T-helper 2 cell treated with Interferon-gamma antibody and Interleukin-4, amounts not matched to agents 5 μg/mL and 100 μg/mL, for 36 hours (primary cell): ENCODE data around the gene UNC119.
A peak's percentile ranks its signal among the peaks of the same experiment; 100 is the strongest.

Source experiments
- DNase-seq: peaks from one replicate; pipeline ENCODE4 v3.0.0; 2021; ENCODE audit warnings: low spot score
- H3K27ac Mint-ChIP-seq: one replicate; pipeline ENCODE4 v1.8.0; 2021; ENCODE audit warnings: mild to moderate bottlenecking, mixed read lengths
- H3K27me3 Mint-ChIP-seq: one replicate; pipeline ENCODE4 v1.8.0; 2021; ENCODE audit warnings: low read depth, mixed read lengths
- H3K36me3 Mint-ChIP-seq: one replicate; pipeline ENCODE4 v1.8.0; 2021; ENCODE audit warnings: low read depth, mixed read lengths
- H3K4me1 Mint-ChIP-seq: one replicate; pipeline ENCODE4 v1.8.0; 2021; ENCODE audit warnings: low read depth, mixed read lengths
- H3K4me3 Mint-ChIP-seq: one replicate; pipeline ENCODE4 v1.8.0; 2022; ENCODE audit warnings: mild to moderate bottlenecking, moderate library complexity, mixed read lengths
- H3K9me3 Mint-ChIP-seq: one replicate; pipeline ENCODE4 v1.8.0; 2021; ENCODE audit warnings: mixed read lengths

Gene UNC119

DNA sequence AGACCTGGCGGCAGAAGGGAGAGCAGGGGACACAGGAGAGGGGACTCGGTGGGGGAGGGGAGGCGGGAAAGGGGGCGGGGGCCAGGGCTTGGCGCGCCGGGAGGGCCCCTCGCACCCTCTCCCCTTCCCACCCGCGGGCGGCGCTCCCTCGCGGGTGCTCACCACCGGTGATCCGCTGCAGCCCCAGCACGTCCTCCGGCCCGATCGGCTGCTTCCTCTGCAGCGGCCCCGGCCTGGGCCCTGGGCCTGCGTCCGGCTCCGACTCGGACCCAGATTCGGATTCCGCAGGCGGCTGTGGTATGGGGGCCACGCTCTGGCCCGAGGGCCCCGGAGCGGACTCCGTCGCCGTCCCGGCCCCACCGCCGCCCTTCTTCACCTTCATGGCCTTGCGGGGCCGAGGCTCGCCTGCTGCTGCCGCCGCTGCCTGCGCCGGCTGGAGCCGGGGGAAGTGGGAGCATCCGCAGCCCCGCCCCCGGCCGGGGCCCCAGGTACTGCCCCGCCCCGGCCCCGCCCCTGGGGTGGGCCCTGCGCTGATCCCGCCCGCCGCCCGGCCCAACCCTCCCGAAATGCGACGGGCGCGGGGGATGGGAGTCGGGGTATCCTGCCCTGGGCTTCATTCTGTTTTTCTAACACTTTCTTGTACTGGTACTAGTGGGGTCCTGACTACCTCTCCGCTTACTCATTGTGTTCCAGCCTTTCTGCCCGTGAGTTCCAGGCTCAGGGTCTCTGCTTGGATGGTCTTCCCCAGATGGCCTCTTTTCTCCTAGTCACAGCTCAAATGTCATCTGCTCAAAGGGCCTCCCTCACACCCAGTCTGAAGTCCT, at the start of gene UNC119:
TSS of gene UNC119 (minus strand) at position 449 of the 824 bp plus-strand sequence. CDS start at position 382, 67 bp downstream.
- H3K27me3 Mint-ChIP-seq = no peaks in the 10 kb centered on the region
- no peaks in the 10 kb centered on the region for H3K9me3 Mint-ChIP-seq
- H3K27ac Mint-ChIP-seq = peak within 1 kb of the TSS; percentile 77
- peak; percentile 75 for DNase-seq
- H3K36me3 Mint-ChIP-seq = peaks cover 39% of the 10 kb centered on the region
- H3K4me1 Mint-ChIP-seq = peaks cover 43% of the 10 kb centered on the region
- H3K4me3 Mint-ChIP-seq = peak within 1 kb of the TSS; percentile 95

DNA sequence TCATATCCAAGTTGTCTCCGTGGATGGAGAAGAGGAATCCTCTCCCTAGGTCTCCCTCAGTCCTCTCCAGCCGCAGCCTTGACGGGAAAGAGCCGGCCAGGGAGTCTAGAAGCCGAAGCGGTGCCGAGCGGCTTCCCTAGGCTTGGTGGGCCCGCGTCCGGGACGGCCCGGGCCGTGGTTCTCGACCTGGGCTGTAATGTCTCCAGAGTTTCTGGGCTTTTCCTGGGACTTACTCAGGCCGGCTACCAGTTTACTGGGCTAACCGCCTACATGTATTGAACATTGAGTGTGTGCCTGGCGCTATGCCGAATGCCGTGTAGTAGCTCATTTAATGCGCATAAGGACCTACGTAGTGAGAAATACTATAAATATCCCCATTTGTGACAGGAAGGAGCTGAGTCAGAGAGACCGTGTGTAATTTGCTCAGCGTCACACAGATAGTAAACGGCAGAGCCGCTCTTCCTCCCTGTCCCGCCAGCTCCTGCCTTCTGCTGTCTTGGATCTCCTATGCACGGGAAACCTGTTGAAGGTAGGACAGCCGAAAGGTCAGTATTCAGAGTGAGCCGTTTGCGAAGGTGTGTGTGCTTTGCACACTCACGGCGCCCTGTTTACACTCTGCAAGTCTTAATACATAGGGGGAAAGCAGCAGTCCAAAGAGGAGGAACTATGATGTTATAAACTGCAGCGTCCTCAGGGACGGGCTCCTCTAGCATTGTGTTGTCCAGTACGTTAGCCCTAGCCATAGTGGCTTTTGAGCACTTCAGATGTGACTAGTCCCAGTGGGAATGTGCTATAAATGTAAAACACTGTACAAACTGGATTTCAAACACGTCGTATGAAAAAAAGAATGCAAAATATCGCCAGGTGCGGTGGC, 47.1 kb upstream of the UNC119 start:
- peak; percentile 69 for DNase-seq
- Mint-ChIP-seq H3K27ac (peak overlapping the region; percentile 96), H3K4me1 (peaks cover 19% of the 10 kb centered on the region), H3K9me3 (no peaks in the 10 kb centered on the region), H3K4me3 (peak overlapping the region; percentile 94), H3K27me3 (no peaks in the 10 kb centered on the region), H3K36me3 (peaks cover 17% of the 10 kb centered on the region)

DNA sequence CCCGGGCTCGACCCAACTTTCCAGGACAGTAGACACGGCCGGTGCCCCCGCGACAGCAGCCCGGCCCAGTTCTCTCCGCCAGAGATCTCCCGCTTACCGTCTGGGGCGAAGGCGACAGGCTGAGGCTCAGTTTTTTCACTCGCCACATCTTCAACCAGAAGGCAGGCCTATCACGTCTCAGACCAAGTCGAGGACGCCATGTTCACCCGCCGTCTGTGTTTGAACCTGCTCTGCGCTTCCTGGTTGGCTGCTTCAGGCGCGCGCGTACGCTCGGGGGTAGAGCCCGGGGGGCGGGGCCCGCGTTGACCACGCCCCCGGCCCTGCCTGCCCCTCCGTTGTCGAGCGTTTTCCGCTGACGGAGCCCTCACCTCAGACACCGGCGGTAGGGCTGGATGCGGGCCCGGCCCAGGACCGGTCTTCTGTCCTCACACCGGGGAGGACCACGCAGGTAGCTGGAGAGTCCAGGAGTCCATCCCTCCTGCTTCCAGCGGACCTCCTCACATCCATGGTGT, 46.4 kb upstream of the UNC119 start, which contains the start of gene SPAG5:
TSS of gene SPAG5 (minus strand) at position 227 of the 512 bp plus-strand sequence. CDS start at position 148, 79 bp downstream.
- Mint-ChIP-seq H3K4me3 (peak within 1 kb of the TSS; percentile 94), H3K36me3 (peaks cover 18% of the 10 kb centered on the region), H3K27ac (peak within 1 kb of the TSS; percentile 96), H3K4me1 (peaks cover 20% of the 10 kb centered on the region), H3K9me3 (no peaks in the 10 kb centered on the region), H3K27me3 (no peaks in the 10 kb centered on the region)
- peak; percentile 96 for DNase-seq

DNA sequence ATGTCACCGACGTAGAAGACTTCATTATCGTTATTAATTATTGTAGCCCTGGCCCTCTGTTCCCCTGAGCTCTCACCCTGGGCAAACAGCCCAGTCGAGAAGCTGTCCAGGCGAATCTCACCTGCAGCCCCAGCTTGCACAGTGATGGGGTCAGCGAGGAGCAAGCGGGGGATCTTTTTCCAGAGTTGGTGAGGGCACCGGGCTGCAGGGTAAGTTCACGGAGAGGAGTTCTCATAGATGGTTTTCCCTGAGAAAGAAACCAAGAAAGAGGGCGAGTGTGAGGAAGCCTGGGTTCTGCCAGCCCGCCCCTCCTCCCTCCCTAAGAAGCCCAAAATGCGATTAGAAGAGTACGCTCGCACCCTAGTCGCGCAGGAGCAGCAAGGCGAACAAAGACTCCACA, 46.0 kb upstream of the UNC119 start:
- H3K4me3 Mint-ChIP-seq = peak overlapping the region; percentile 94
- peak overlapping the region; percentile 96 for H3K27ac Mint-ChIP-seq
- H3K4me1 Mint-ChIP-seq = peaks cover 21% of the 10 kb centered on the region
- no peaks in the 10 kb centered on the region for H3K9me3 Mint-ChIP-seq
- no peak for DNase-seq
- no peaks in the 10 kb centered on the region for H3K27me3 Mint-ChIP-seq
- peaks cover 19% of the 10 kb centered on the region for H3K36me3 Mint-ChIP-seq

- peak overlapping the region; percentile 94 for H3K4me3 Mint-ChIP-seq
- no peak for DNase-seq
- no peaks in the 10 kb centered on the region for H3K27me3 Mint-ChIP-seq
- H3K4me1 Mint-ChIP-seq = peaks cover 21% of the 10 kb centered on the region
- H3K27ac Mint-ChIP-seq = peak overlapping the region; percentile 96
- peaks cover 24% of the 10 kb centered on the region for H3K36me3 Mint-ChIP-seq
- H3K9me3 Mint-ChIP-seq = no peaks in the 10 kb centered on the region
Measured at GRCh38 chr17:28597606-28598383, 45.4 kb upstream of the UNC119 start.

DNA sequence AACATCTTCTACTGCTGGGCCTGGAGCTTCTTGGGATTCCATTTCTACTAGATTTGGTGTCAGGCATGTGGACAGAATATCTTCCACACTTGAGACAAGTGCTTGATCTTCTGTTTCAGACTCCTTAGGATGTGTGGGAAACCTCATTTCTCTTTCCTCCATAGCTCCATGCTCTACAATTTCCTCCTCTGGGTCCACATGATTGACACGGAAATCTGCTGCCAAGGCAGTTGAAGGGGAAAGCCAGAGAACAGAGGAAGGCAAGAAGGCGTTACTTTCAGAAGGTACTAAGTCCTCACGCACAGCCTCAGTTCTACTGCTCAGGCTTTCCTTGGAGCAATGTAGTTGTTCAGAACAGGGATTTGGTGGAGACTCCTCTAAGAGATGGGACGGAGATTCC, 39.8 kb upstream of the UNC119 start:
- Mint-ChIP-seq H3K27me3 (no peaks in the 10 kb centered on the region), H3K4me3 (no peak overlapping the region), H3K4me1 (peaks cover 6% of the 10 kb centered on the region), H3K9me3 (no peaks in the 10 kb centered on the region), H3K36me3 (peaks cover 39% of the 10 kb centered on the region), H3K27ac (no peak overlapping the region)
- DNase-seq = no peak

- Mint-ChIP-seq H3K27me3 (no peaks in the 10 kb centered on the region), H3K36me3 (peaks cover 31% of the 10 kb centered on the region), H3K9me3 (no peaks in the 10 kb centered on the region), H3K27ac (no peak overlapping the region), H3K4me1 (peaks cover 6% of the 10 kb centered on the region), H3K4me3 (no peak overlapping the region)
- DNase-seq = no peak
Measured at GRCh38 chr17:28585851-28586250, 33.4 kb upstream of the UNC119 start.

DNA sequence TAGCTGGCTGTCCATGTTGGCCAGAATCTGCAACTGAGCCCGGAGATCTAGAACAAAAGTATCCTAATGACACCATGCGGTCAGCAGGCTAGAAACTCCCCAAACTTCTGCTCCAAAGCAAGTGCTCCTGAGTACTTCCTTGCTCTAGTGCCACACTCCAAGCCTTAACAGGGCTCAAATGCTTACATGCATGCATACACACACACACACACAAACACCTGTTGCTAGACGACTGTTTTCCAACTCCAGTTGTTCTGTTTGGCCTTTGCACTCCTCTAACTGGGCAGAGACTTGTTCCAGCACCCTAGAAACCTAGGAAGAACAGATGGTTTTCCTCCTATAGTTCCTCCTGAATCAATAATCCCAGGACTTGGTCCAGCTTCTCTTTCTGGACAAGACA, 32.0 kb upstream of the UNC119 start:
- Mint-ChIP-seq H3K27me3 (no peaks in the 10 kb centered on the region), H3K9me3 (no peaks in the 10 kb centered on the region), H3K4me1 (peaks cover 20% of the 10 kb centered on the region), H3K36me3 (peaks cover 38% of the 10 kb centered on the region), H3K4me3 (no peak overlapping the region), H3K27ac (no peak overlapping the region)
- DNase-seq = no peak

- H3K4me3 Mint-ChIP-seq = no peak overlapping the region
- peaks cover 47% of the 10 kb centered on the region for H3K36me3 Mint-ChIP-seq
- H3K9me3 Mint-ChIP-seq = no peaks in the 10 kb centered on the region
- no peaks in the 10 kb centered on the region for H3K27me3 Mint-ChIP-seq
- H3K4me1 Mint-ChIP-seq = peaks cover 26% of the 10 kb centered on the region
- DNase-seq = no peak
- H3K27ac Mint-ChIP-seq = no peak overlapping the region
Measured at GRCh38 chr17:28582513-28582912, 30.1 kb upstream of the UNC119 start.

GRCh38 chr17:28580959-28581358, 28.5 kb upstream of the UNC119 start:
- Mint-ChIP-seq H3K4me3 (no peak overlapping the region), H3K36me3 (peaks cover 48% of the 10 kb centered on the region), H3K27ac (peak overlapping the region; percentile 69), H3K9me3 (no peaks in the 10 kb centered on the region), H3K27me3 (no peaks in the 10 kb centered on the region), H3K4me1 (peaks cover 34% of the 10 kb centered on the region)
- no peak for DNase-seq

- H3K36me3 Mint-ChIP-seq = peaks cover 46% of the 10 kb centered on the region
- H3K27me3 Mint-ChIP-seq = no peaks in the 10 kb centered on the region
- H3K4me3 Mint-ChIP-seq = peak overlapping the region; percentile 32
- H3K27ac Mint-ChIP-seq = peak overlapping the region; percentile 79
- H3K9me3 Mint-ChIP-seq = no peaks in the 10 kb centered on the region
- peak; percentile 66 for DNase-seq
- peaks cover 40% of the 10 kb centered on the region for H3K4me1 Mint-ChIP-seq
Measured at GRCh38 chr17:28579526-28579925, 27.1 kb upstream of the UNC119 start.

- no peaks in the 10 kb centered on the region for H3K27me3 Mint-ChIP-seq
- H3K4me3 Mint-ChIP-seq = peak overlapping the region; percentile 55
- no peaks in the 10 kb centered on the region for H3K9me3 Mint-ChIP-seq
- no peak for DNase-seq
- H3K36me3 Mint-ChIP-seq = peaks cover 55% of the 10 kb centered on the region
- H3K27ac Mint-ChIP-seq = peak overlapping the region; percentile 79
- peaks cover 45% of the 10 kb centered on the region for H3K4me1 Mint-ChIP-seq
Measured at GRCh38 chr17:28578246-28579195, 26.1 kb upstream of the UNC119 start.
